GM23248 (cell line): ENCODE measurements around the gene MMP1.

Experiments used
- EZH2 ChIP-seq: fragments of 200-600 bp; sonication (generic); IDR thresholded peaks from 2 replicates; pipeline ENCODE4 v1.6.1; 2018; ENCODE audit warnings: antibody characterized with exemption, mild to moderate bottlenecking; ENCODE audit not compliant: insufficient read depth, poor library complexity, severe bottlenecking
- EZH2phosphoT487 ChIP-seq: fragments of 200-600 bp; sonication (generic); IDR thresholded peaks from 2 replicates; pipeline ENCODE4 v1.6.1; 2018; ENCODE audit warnings: antibody characterized with exemption, moderate library complexity, mild to moderate bottlenecking, low read depth; ENCODE audit not compliant: insufficient read depth

DNA sequence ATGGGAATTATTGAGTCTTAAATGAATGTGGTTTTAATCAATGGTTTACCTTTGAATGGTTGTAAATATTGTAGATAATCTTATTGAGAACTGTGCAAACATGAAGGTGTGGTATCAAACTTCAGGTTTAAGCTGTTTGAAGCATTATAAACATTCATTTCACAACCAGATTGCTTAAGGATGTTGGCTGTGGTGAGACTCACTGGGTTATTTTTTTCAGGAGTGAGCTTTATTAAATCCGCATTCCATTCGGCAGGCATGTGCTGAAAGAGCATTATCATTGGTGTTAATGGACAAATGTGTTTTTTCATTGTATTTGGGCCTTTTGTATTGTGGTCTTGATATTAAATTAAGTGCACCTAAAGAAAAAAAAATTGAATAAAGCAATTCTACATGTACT is 35.8 kb upstream of the MMP1 start:
- TF ChIP-seq EZH2 (no peak), EZH2phosphoT487 (no peak)
